ENCODE data around the gene LRP3. TPM values are rescaled to one million over a fixed set of nuclear protein-coding genes. Genes with fewer than 3 reads are reported as not detected.

LRP3 gene
- total and polyA plus RNA-seq, 2 of the 13 experiments (the other 11 are each of a cell fraction or from before 2014, with no cell fraction given), result 17.6 to 51.6 TPM

DNA sequence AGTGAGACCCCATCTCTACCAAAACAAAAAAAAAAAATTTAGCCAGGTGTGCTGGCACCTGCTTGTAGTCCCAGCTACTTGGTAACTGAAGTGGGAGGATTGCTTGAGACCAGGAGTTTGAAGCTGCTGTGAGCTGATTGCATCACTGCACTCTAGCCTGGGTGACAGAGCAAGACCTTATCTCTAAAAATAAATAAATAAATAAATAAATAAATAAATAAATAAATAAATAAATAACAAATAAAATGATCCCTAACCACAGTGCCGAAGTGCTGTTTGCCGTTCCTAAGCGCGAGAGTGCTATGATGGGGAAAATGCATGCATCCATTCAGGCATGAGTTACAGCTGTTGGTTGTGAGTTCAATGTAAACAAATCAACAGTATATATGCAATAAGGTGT, 35.0 kb upstream of the LRP3 start:
- Histone ChIP-seq H3K9ac (ENCODE audit: insufficient read depth, low read depth, low read length) (no peak overlapping the region), H3K9me3 (ENCODE audit: low read length) (no peaks in the 10 kb centered on the region), H3K4me2 (ENCODE audit: low read depth, low read length) (no peak overlapping the region), H2AFZ (ENCODE audit: low read length) (no peak overlapping the region), H4K20me1 (ENCODE audit: insufficient read depth, low read length) (no peaks in the 10 kb centered on the region), H3K27me3 (ENCODE audit: control insufficient read depth in 1 of 2, insufficient read depth in 2 of 2, low read length in 2 of 2) (no peaks in the 10 kb centered on the region), H3K4me1 (ENCODE audit: insufficient read depth, low read length) (peaks cover 53% of the 10 kb centered on the region), H3K27ac (ENCODE audit: extremely low read length, insufficient read depth, low read length) (no peak overlapping the region), H3K79me2 (ENCODE audit: insufficient read depth, low read length) (no peaks in the 10 kb centered on the region), H3K4me3 (replicated peaks in 1 of 3; ENCODE audit: insufficient read depth in 1 of 3, low read depth in 2 of 3, low read length in 3 of 3) (no peak overlapping the region), H3K36me3 (replicated peaks in 1 of 2; ENCODE audit: control insufficient read depth in 1 of 2, insufficient read depth in 2 of 2, low read length in 2 of 2) (no peaks in the 10 kb centered on the region)
- intact Hi-C loops (cut with micrococcal nuclease; ENCODE audit: unreplicated experiment), result no loop called here
- ATAC-seq (no peak), FAIRE-seq (no peak), DNase-seq (ENCODE audit: low spot score) (no peak)
- TF ChIP-seq FOXA3 (CRISPR knock-in tag; IDR thresholded peaks at IDR 0.05) (no peak), NFKB2 (CRISPR knock-in tag; IDR thresholded peaks at IDR 0.05; ENCODE audit: borderline replicate concordance) (no peak), CBX1 (IDR thresholded peaks at IDR 0.05; ENCODE audit: low read depth) (no peak), TEAD3 (CRISPR knock-in tag; optimal IDR thresholded peaks at IDR 0.05; ENCODE audit: borderline replicate concordance) (no peak), DNMT3B (CRISPR knock-in tag; conservative IDR thresholded peaks at IDR 0.05) (no peak), SRSF9 (IDR thresholded peaks at IDR 0.05; ENCODE audit: borderline replicate concordance, insufficient read depth, low read depth, low read length, poor library complexity, severe bottlenecking) (no peak), HNF4A (CRISPR knock-in tag; IDR thresholded peaks at IDR 0.05) (no peak), ATF7 (IDR thresholded peaks at IDR 0.05) (no peak), ATF7 (CRISPR knock-in tag; IDR thresholded peaks at IDR 0.05) (no peak), HOXA5 (CRISPR knock-in tag; IDR thresholded peaks at IDR 0.05) (no peak), ZFP41 (CRISPR knock-in tag; IDR thresholded peaks at IDR 0.05; ENCODE audit: borderline replicate concordance) (no peak), RXRB (CRISPR knock-in tag; IDR thresholded peaks at IDR 0.05; ENCODE audit: borderline replicate concordance) (no peak), ZEB1 (IDR thresholded peaks at IDR 0.05; ENCODE audit: insufficient replicate concordance, low read depth) (no peak)
- TF ChIP-seq, protein P1, sequence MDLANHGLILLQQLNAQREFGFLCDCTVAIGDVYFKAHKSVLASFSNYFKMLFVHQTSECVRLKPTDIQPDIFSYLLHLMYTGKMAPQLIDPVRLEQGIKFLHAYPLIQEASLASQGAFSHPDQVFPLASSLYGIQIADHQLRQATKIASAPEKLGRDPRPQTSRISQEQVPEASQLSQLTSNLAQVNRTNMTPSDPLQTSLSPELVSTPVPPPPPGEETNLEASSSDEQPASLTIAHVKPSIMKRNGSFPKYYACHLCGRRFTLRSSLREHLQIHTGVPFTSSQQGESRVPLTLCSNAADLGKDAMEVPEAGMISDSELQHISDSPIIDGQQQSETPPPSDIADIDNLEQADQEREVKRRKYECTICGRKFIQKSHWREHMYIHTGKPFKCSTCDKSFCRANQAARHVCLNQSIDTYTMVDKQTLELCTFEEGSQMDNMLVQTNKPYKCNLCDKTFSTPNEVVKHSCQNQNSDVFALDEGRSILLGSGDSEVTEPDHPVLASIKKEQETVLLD (CRISPR knock-in tag; IDR thresholded peaks at IDR 0.05; ENCODE audit: low read depth), result no peak
- TF ChIP-seq, protein P2, sequence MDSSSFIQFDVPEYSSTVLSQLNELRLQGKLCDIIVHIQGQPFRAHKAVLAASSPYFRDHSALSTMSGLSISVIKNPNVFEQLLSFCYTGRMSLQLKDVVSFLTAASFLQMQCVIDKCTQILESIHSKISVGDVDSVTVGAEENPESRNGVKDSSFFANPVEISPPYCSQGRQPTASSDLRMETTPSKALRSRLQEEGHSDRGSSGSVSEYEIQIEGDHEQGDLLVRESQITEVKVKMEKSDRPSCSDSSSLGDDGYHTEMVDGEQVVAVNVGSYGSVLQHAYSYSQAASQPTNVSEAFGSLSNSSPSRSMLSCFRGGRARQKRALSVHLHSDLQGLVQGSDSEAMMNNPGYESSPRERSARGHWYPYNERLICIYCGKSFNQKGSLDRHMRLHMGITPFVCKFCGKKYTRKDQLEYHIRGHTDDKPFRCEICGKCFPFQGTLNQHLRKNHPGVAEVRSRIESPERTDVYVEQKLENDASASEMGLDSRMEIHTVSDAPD (CRISPR knock-in tag; IDR thresholded peaks at IDR 0.05), result no peak
- ChIA-PET POLR2A (interaction anchor here (5.1 kb wide), 1 partner anchor 17 kb away, joined by 46 read pairs; no protein-coding TSS in a partner anchor), CTCF (ENCODE audit: low intra/inter-chr PET ratio, low total read pairs) (no interaction called here)
- WGBS (ENCODE audit: low lambda C conversion rate), result 64% methylated on average over 4 of the region's 4 CpGs
- in situ Hi-C loops (cut with HindIII; ENCODE audit: extremely low pct_ligation_motif_present, low pct_unique_long_range_greater_than_20kb), result no loop called here
- BruUV-seq (replicated peaks), result no TSS peak
